Ishikawa (cell line): ENCODE data around the gene P2RY2.

ENCODE experiments used
- CEBPB ChIP-seq: IDR thresholded peaks from 2 replicates; pipeline ENCODE4 v1.6.1; 2012
- CREB1 ChIP-seq: IDR thresholded peaks from 2 replicates; pipeline ENCODE4 v1.6.1; 2012; ENCODE audit warnings: low read depth
- EGR1 ChIP-seq: IDR thresholded peaks from 2 replicates; pipeline ENCODE4 v1.6.1; 2012
- EP300 ChIP-seq: IDR thresholded peaks from 2 replicates; pipeline ENCODE4 v1.6.1; 2012; ENCODE audit warnings: borderline replicate concordance
- FOXM1 ChIP-seq: IDR thresholded peaks from 2 replicates; pipeline ENCODE4 v1.6.1; 2012; ENCODE audit warnings: low read depth, borderline replicate concordance
- NFIC ChIP-seq: IDR thresholded peaks from 2 replicates; pipeline ENCODE4 v1.6.1; 2012
- RAD21 ChIP-seq: IDR thresholded peaks from 2 replicates; pipeline ENCODE4 v1.6.1; 2012; ENCODE audit warnings: low read depth
- TAF1 ChIP-seq: IDR thresholded peaks from 2 replicates; pipeline ENCODE4 v1.6.1; 2012; ENCODE audit warnings: low read depth, mild to moderate bottlenecking
- TCF12 ChIP-seq: IDR thresholded peaks from 2 replicates; pipeline ENCODE4 v1.6.1; 2012; ENCODE audit warnings: low read depth
- TEAD4 ChIP-seq: IDR thresholded peaks from 2 replicates; pipeline ENCODE4 v1.6.1; 2012
- USF1 ChIP-seq: IDR thresholded peaks from 2 replicates; pipeline ENCODE4 v1.6.1; 2012
- YY1 ChIP-seq: IDR thresholded peaks from 2 replicates; pipeline ENCODE4 v1.6.1; 2012; ENCODE audit warnings: low read depth
- ZBTB7A ChIP-seq: IDR thresholded peaks from 2 replicates; pipeline ENCODE4 v1.6.1; 2012; ENCODE audit warnings: low read depth
- TF ChIP-seq, protein P1 (sequence below): IDR thresholded peaks from 2 replicates; pipeline ENCODE4 v1.6.1; 2012; ENCODE audit warnings: low read depth, mild to moderate bottlenecking
- TF ChIP-seq, protein P2 (sequence below): IDR thresholded peaks from 2 replicates; pipeline ENCODE4 v1.6.1; 2012

Gene P2RY2

DNA sequence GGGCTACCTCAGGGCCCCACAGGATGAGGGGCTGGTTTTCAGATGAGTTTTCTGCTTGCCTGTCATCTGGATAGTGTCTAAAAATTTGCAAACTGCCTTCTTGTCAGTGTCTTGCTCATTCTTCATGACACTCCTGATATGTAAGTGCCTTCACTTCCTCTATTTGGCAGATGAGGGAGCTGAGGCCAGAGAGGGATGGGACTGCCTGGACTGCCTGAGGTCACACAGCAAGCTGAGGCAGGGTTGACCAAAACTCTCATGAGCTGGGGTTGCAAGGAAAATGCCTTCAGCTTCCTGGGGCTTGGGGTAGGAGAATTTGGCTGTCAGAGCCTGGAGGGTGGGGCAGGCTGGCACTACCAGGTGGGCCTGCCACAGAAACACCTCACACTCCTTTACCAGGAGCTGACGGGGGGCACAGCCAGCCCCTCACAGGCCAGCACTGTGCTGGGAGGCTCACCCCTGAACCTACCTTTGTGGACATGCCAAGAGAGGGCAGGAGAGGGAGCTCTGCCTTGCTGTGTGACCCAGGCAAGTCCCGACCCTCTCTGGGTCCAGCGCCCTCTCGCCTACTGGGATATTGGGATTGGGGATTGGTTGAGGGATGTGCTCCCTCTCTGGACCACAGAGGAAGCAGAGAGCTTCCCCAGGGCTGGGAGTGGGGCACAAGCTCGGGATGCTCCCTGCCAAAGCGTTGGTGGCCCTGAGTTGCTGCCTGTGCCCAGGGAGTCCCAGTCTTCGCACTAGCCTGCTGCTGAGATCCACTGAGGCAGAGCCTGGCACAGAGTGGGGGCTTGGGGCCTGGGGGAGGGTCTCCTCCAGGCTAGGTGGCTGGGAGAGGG lies 52.2 kb downstream of the P2RY2 start:
- TF ChIP-seq, protein P1, sequence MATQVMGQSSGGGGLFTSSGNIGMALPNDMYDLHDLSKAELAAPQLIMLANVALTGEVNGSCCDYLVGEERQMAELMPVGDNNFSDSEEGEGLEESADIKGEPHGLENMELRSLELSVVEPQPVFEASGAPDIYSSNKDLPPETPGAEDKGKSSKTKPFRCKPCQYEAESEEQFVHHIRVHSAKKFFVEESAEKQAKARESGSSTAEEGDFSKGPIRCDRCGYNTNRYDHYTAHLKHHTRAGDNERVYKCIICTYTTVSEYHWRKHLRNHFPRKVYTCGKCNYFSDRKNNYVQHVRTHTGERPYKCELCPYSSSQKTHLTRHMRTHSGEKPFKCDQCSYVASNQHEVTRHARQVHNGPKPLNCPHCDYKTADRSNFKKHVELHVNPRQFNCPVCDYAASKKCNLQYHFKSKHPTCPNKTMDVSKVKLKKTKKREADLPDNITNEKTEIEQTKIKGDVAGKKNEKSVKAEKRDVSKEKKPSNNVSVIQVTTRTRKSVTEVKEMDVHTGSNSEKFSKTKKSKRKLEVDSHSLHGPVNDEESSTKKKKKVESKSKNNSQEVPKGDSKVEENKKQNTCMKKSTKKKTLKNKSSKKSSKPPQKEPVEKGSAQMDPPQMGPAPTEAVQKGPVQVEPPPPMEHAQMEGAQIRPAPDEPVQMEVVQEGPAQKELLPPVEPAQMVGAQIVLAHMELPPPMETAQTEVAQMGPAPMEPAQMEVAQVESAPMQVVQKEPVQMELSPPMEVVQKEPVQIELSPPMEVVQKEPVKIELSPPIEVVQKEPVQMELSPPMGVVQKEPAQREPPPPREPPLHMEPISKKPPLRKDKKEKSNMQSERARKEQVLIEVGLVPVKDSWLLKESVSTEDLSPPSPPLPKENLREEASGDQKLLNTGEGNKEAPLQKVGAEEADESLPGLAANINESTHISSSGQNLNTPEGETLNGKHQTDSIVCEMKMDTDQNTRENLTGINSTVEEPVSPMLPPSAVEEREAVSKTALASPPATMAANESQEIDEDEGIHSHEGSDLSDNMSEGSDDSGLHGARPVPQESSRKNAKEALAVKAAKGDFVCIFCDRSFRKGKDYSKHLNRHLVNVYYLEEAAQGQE = no peak
- no peak for TF ChIP-seq FOXM1
- TF ChIP-seq USF1 = no peak
- no peak for TF ChIP-seq EP300
- TF ChIP-seq CEBPB = no peak
- TF ChIP-seq CREB1 = no peak
- TF ChIP-seq, protein P2, sequence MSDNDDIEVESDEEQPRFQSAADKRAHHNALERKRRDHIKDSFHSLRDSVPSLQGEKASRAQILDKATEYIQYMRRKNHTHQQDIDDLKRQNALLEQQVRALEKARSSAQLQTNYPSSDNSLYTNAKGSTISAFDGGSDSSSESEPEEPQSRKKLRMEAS = no peak

- TF ChIP-seq, protein P2 = no peak
- no peak for TF ChIP-seq EGR1
- TF ChIP-seq TEAD4 = no peak
- TF ChIP-seq CREB1 = no peak
- TF ChIP-seq ZBTB7A = no peak
- TF ChIP-seq EP300 = no peak
- TF ChIP-seq YY1 = no peak
- TF ChIP-seq FOXM1 = no peak
- TF ChIP-seq USF1 = no peak
- no peak for TF ChIP-seq RAD21
- TF ChIP-seq CEBPB = no peak
- TF ChIP-seq NFIC = no peak
- TF ChIP-seq, protein P1 = no peak
- no peak for TF ChIP-seq TCF12
- TF ChIP-seq TAF1 = no peak
Measured at GRCh38 chr11:73270855-73271477, 52.9 kb downstream of the P2RY2 start.

DNA sequence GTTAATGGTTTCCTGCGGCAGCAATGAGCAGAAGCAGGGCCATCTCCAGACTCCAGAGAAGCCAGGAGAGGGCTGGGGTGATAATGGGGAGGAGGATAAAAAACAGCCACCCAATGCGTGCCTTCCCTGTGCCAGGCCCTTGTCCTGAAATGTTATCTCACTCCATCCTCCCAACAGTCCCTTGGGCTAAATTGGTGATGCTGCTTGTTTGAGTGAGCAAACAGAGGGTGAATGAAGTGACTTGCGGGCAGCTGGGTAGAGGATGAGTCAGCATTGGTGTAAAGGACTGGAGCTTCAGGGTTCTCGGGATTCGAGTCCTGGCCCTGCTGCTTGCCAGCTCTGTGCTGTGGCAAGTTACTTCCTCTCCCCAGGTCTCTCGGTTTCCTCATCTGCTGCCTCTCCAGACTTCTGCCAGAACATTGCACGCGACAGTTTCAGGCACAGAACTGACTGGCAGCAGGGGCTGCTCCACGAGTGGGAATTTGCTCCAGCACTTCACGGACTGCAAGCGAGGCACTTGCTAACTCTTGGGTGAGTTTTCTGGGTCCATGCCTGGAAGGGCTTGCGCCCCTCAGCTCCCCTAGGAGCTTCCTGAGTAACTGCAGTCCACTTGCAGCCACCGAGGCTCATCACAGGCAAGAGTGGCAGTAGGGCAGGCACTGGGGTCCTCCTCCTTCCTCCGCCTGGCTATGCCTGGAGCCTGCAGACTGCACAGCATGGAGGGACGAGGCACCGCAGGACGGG lies 54.0 kb downstream of the P2RY2 start, which contains the start of gene P2RY6:
Gene P2RY6 (plus strand): TSS at position 403 of the 744 bp plus-strand sequence. CDS start 24,181 bp downstream, outside the sequence.
- TF ChIP-seq EGR1 (no peak), RAD21 (no peak), USF1 (no peak), TCF12 (no peak), FOXM1 (no peak), TAF1 (no peak), CEBPB (no peak), NFIC (no peak), EP300 (no peak), ZBTB7A (no peak)
- TF ChIP-seq, protein P2 = no peak
- TF ChIP-seq, protein P1 = no peak
